ENCODE results near the gene EIF4G1.

GRCh38 chr3:184372296-184372821 lies 58.0 kb downstream of the EIF4G1 start:
- TF ChIP-seq CTCF (IDR thresholded peaks at IDR 0.05) (no peak), POLR2A (IDR thresholded peaks at IDR 0.05) (no peak)
